Keratinocyte (primary cell): ENCODE results near the gene SLC8A3. TPM values are rescaled to one million over a fixed set of nuclear protein-coding genes. Genes with fewer than 3 reads are reported as not detected.
A peak's percentile ranks its signal among the peaks of the same experiment; 100 is the strongest.

Experiments used
- DNase-seq: peaks from one replicate; pipeline ENCODE4 v3.0.0-alpha.2; 2011; ENCODE audit warnings: low read depth, missing footprints, low spot score
- FAIRE-seq: peaks from 2 replicates; lab custom pipeline; 2011; peaks lifted over from hg19 to GRCh38; lab: Jason Lieb, UNC
- H2AFZ ChIP-seq: 2 replicates; pipeline ENCODE4 v1.6.0; 2012; ENCODE audit warnings: low read length, control low read depth, inconsistent platforms; ENCODE audit not compliant: control insufficient read depth
- H3K27ac ChIP-seq: 2 replicates; pipeline ENCODE4 v1.5.1; 2011; ENCODE audit warnings: low read length; ENCODE audit not compliant: control insufficient read depth, insufficient read depth
- H3K27me3 ChIP-seq: 3 replicates; pipeline ENCODE4 v1.6.0; 2011; ENCODE audit warnings: low read length; ENCODE audit not compliant: control insufficient read depth, insufficient read depth; ENCODE audit errors: extremely low read depth
- H3K36me3 ChIP-seq, 2 experiments: 2 replicates in 1 of 2; 3 replicates in 1 of 2; pipeline ENCODE4 v1.5.1; 2011; ENCODE audit warnings: low read length in 2 of 2, mild to moderate bottlenecking in 1 of 2; ENCODE audit not compliant: control insufficient read depth in 2 of 2, insufficient read depth in 2 of 2; ENCODE audit errors: extremely low read depth in 1 of 2
- H3K4me1 ChIP-seq: 3 replicates; pipeline ENCODE4 v1.5.1; 2011; ENCODE audit warnings: low read length; ENCODE audit not compliant: control insufficient read depth, insufficient read depth; ENCODE audit errors: extremely low read depth
- H3K4me2 ChIP-seq: 3 replicates; pipeline ENCODE4 v1.6.0; 2011; ENCODE audit warnings: low read depth, low read length; ENCODE audit not compliant: control insufficient read depth, insufficient read depth; ENCODE audit errors: extremely low read depth
- H3K4me3 ChIP-seq, 3 experiments: fragments of 200-600 bp in 1 of 3; sonication (generic) in 1 of 3; 2 replicates in 2 of 3; 3 replicates in 1 of 3; pipeline ENCODE4 v1.5.1; 2011 to 2016; ENCODE audit warnings: low read length in 3 of 3, mild to moderate bottlenecking in 3 of 3, control low read depth in 2 of 3, inconsistent platforms in 1 of 3, low read depth in 1 of 3, mixed read lengths in 1 of 3, mixed run types in 1 of 3, moderate library complexity in 1 of 3; ENCODE audit not compliant: control insufficient read depth in 2 of 3, insufficient read depth in 2 of 3; ENCODE audit errors: extremely low read depth in 1 of 3
- H3K79me2 ChIP-seq: 2 replicates; pipeline ENCODE4 v1.6.0; 2012; ENCODE audit warnings: low read length; ENCODE audit not compliant: control insufficient read depth, insufficient read depth
- H3K9ac ChIP-seq: 3 replicates; pipeline ENCODE4 v1.6.0; 2011; ENCODE audit warnings: low read length; ENCODE audit not compliant: control insufficient read depth, insufficient read depth; ENCODE audit errors: extremely low read depth
- H3K9me1 ChIP-seq: 3 replicates; pipeline ENCODE4 v1.6.0; 2011; ENCODE audit warnings: low read length; ENCODE audit not compliant: control insufficient read depth, insufficient read depth; ENCODE audit errors: extremely low read depth
- H3K9me3 ChIP-seq: 2 replicates; pipeline ENCODE4 v1.5.1; 2012; ENCODE audit warnings: low read depth, low read length; ENCODE audit not compliant: control insufficient read depth
- H4K20me1 ChIP-seq: 3 replicates; pipeline ENCODE4 v1.6.0; 2011; ENCODE audit warnings: low read length; ENCODE audit not compliant: control insufficient read depth, insufficient read depth; ENCODE audit errors: extremely low read depth
- CTCF ChIP-seq, 3 experiments: IDR thresholded peaks in 1 of 3; conservative IDR thresholded peaks in 1 of 3; optimal IDR thresholded peaks in 1 of 3; 2 replicates in 2 of 3; 3 replicates in 1 of 3; pipeline versions ENCODE3 to v1.5.1; 2011; ENCODE audit warnings: low read length in 3 of 3, mild to moderate bottlenecking in 3 of 3, moderate library complexity in 2 of 3, control low read depth in 1 of 3, inconsistent platforms in 1 of 3; ENCODE audit not compliant: insufficient read depth in 2 of 3; ENCODE audit errors: extremely low read depth in 1 of 3
- EZH2 ChIP-seq: IDR thresholded peaks from one replicate; pipeline ENCODE4 v1.6.1; 2012; ENCODE audit warnings: inconsistent platforms, mild to moderate bottlenecking, low read length, moderate library complexity
- dilution Hi-C: fragments of 300-500 bp; cut with MboI; formaldehyde crosslinking; loops from one replicate; pipeline ENCODE4 v1.7.0; 2020; ENCODE audit warnings: low sequenced_read_pairs; ENCODE audit not compliant: extremely low pct_ligation_motif_present
- polyA plus RNA-seq, 5 experiments: library from polyadenylated mRNA; depleted of rRNA in 3 of 5; stranded (reverse) in 3 of 5; stranded (forward) in 1 of 5; unstranded in 1 of 5; fragments of >200 nt; gene quantifications; 1 replicate in 1 of 5; 2 replicates in 3 of 5; 3 replicates in 1 of 5; pipeline versions ENCODE4 v1.2.1 to v1.2.3, GENCODE V29; 2011 to 2012; ENCODE audit warnings: missing spikeins in 2 of 5, low read depth in 1 of 5, low replicate concordance in 1 of 5

The SLC8A3 gene
- polyA plus RNA-seq, 1 donor (not counting 4 experiments of a cell fraction or from before 2014, with no cell fraction given): not detected

GRCh38 chr14:70029296-70030132 is 159.2 kb downstream of the SLC8A3 start:
- FAIRE-seq: no peak
- DNase-seq: no peak
- dilution Hi-C loops: no loop called here
- Histone ChIP-seq H4K20me1 (no peaks in the 10 kb centered on the region), H3K27ac (no peak overlapping the region), H3K27me3 (no peaks in the 10 kb centered on the region), H2AFZ (no peak overlapping the region), H3K4me3 (no peak overlapping the region), H3K9ac (no peak overlapping the region), H3K9me1 (no peaks in the 10 kb centered on the region), H3K79me2 (no peaks in the 10 kb centered on the region), H3K36me3 (no peaks in the 10 kb centered on the region), H3K4me2 (no peak overlapping the region), H3K9me3 (no peaks in the 10 kb centered on the region), H3K4me1 (peaks cover 11% of the 10 kb centered on the region)
- TF ChIP-seq CTCF (optimal IDR thresholded peaks at IDR 0.05 in 1 of 3, IDR thresholded peaks at IDR 0.05 in 1 of 3, conservative IDR thresholded peaks at IDR 0.05 in 1 of 3; ENCODE audit: extremely low read depth in 1 of 3, insufficient read depth in 2 of 3, low read length in 3 of 3) (peak in 1 of 3 experiments; percentile 4), EZH2 (no peak)

- Histone ChIP-seq H3K4me1 (peaks cover 11% of the 10 kb centered on the region), H4K20me1 (no peaks in the 10 kb centered on the region), H2AFZ (no peak overlapping the region), H3K36me3 (no peaks in the 10 kb centered on the region), H3K27me3 (no peaks in the 10 kb centered on the region), H3K27ac (no peak overlapping the region), H3K9me3 (no peaks in the 10 kb centered on the region), H3K4me3 (no peak overlapping the region), H3K4me2 (no peak overlapping the region), H3K9me1 (no peaks in the 10 kb centered on the region), H3K9ac (no peak overlapping the region), H3K79me2 (no peaks in the 10 kb centered on the region)
- no peak for DNase-seq
- FAIRE-seq: peak; percentile 59
- dilution Hi-C loops: no loop called here
- TF ChIP-seq CTCF (optimal IDR thresholded peaks at IDR 0.05 in 1 of 3, IDR thresholded peaks at IDR 0.05 in 1 of 3, conservative IDR thresholded peaks at IDR 0.05 in 1 of 3; ENCODE audit: extremely low read depth in 1 of 3, insufficient read depth in 2 of 3, low read length in 3 of 3) (peak; percentile 84 to 97 (median 90)), EZH2 (no peak)
Observed at GRCh38 chr14:70027785-70028428, 160.8 kb downstream of the SLC8A3 start.
